SH-SY5Y (cell line): ENCODE data around the gene BUB3.

ENCODE experiments used
- GATA2 ChIP-seq: IDR thresholded peaks from 2 replicates; pipeline ENCODE4 v1.6.1; 2011; ENCODE audit warnings: mild to moderate bottlenecking, low read depth, low read length
- GATA3 ChIP-seq: IDR thresholded peaks from 2 replicates; pipeline ENCODE4 v1.6.1; 2011; ENCODE audit warnings: low read depth, mild to moderate bottlenecking, low read length, moderate library complexity

GRCh38 chr10:123140983-123141390 is 13.2 kb upstream of the BUB3 start:
- TF ChIP-seq GATA3, result no peak
- TF ChIP-seq GATA2, result no peak
